Lung (tissue), 12 donors: Measurements from ENCODE around the gene ANKRD33B. TPM values are rescaled to one million over a fixed set of nuclear protein-coding genes. Genes with fewer than 3 reads are reported as not detected.

Source experiments
- ATAC-seq: fragments of 200-7000 bp; cut with Tn5 transposase; one replicate; pipeline ENCODE4 v1.9.1; 2020; ENCODE audit warnings: moderate number of reproducible peaks; ENCODE audit not compliant: insufficient read depth, low FRiP score
- DNase-seq, 3 donors: peaks; one replicate each; pipeline ENCODE4 v3.0.0-alpha.2; 2013 to 2017
- H3K27ac ChIP-seq, 2 donors: one replicate each; pipeline ENCODE4 v1.5.1; 2013; ENCODE audit warnings: mild to moderate bottlenecking in 2 of 2, moderate library complexity in 2 of 2, control low read depth in 1 of 2, inconsistent platforms in 1 of 2, low read depth in 1 of 2, low read length in 1 of 2
- H3K27me3 ChIP-seq, 3 donors: one replicate each; pipeline ENCODE4 v1.5.1; 2013; ENCODE audit warnings: low read length in 2 of 3; ENCODE audit not compliant: control insufficient read depth in 3 of 3, insufficient read depth in 3 of 3
- H3K36me3 ChIP-seq, 4 donors: one replicate each; pipeline ENCODE4 v1.5.1; 2013; ENCODE audit warnings: low read length in 4 of 4, mild to moderate bottlenecking in 1 of 4, moderate library complexity in 1 of 4; ENCODE audit not compliant: control insufficient read depth in 4 of 4, insufficient read depth in 4 of 4
- H3K4me1 ChIP-seq, 5 donors: one replicate each; pipeline ENCODE4 v1.5.1; 2013; ENCODE audit warnings: low read length in 5 of 5, mild to moderate bottlenecking in 2 of 5, moderate library complexity in 1 of 5; ENCODE audit not compliant: control insufficient read depth in 5 of 5, insufficient read depth in 5 of 5
- H3K4me3 ChIP-seq: one replicate; pipeline ENCODE4 v1.5.1; 2013; ENCODE audit warnings: mild to moderate bottlenecking, control low read depth, moderate library complexity
- H3K9ac ChIP-seq, 2 donors: one replicate each; pipeline ENCODE4 v1.5.1; 2013; ENCODE audit warnings: low read length in 2 of 2, control low read depth in 1 of 2; ENCODE audit not compliant: insufficient read depth in 1 of 2
- H3K9me3 ChIP-seq, 4 donors: one replicate each; pipeline ENCODE4 v1.5.1; 2013; ENCODE audit warnings: low read length in 3 of 4, mild to moderate bottlenecking in 1 of 4, moderate library complexity in 1 of 4; ENCODE audit not compliant: control insufficient read depth in 4 of 4, insufficient read depth in 3 of 4
- WGBS, 2 donors: extraction: QIAGEN DNeasy Blood & Tissue Kit; methylation state at CpG; one replicate each; pipeline ENCODE4 v1.1.7; 2013; 5-methylcytosine and 5-hydroxymethylcytosine counted together
- polyA plus RNA-seq, 2 donors: library from polyadenylated mRNA; stranded (reverse); fragments of 200-250 nt; gene quantifications; one replicate each; pipeline ENCODE4 v1.2.1, GENCODE V29; 2013
- total RNA-seq, 2 donors: library from RNA; depleted of rRNA in 1 of 2; stranded (reverse); fragments of >200 nt in 1 of 2; gene quantifications; one replicate each; pipeline ENCODE4 v1.2.1, GENCODE V29; 2014 to 2021
- TF ChIP-seq, protein P1 (sequence below): IDR thresholded peaks from 2 replicates; pipeline ENCODE4 v1.5.1; 2012; ENCODE audit warnings: mild to moderate bottlenecking; ENCODE audit errors: control extremely low read depth, extremely low read depth
- donor health status: control.
- donor health status: control.
- donor health status: Bipolar disorder and iron deficiency.
- donor health status: healthy.
- donor health status: DM: yes; HTN: yes; CAD: no.

Gene ANKRD33B
- total and polyA plus RNA-seq, 4 donors, result 1.0 to 6.3 (median 2.1) TPM

DNA sequence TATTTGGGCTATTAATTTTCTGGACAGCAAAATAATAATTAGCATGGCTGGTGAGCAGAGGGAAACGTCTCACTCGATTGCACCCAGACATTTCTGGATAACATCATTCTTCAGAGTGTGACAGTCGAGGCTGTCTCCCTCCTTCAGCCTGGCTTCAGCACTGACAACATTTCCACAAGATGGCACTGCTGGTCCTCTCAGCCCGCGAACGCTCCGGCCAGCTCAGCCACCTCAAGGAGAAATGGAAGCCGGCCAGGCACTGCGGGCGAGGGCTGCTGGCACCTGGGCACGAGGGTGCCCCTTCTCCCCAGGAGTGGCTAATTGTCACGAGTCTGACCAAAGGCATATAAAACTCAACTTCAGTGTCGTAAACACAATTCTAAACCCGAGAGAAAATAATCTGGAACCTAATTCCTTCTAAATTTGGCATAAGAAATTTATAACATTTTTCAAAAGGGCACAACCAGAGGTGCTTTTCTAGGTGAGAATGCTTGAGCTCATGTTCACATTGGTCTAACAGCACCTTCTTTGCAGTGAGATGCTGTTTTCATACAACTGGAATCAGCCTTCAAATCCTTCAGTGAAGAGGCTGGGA lies 131.3 kb downstream of the ANKRD33B start:
- Histone ChIP-seq H3K9me3 (no peaks in the 10 kb centered on the region), H3K27ac (no peak overlapping the region), H3K4me3 (no peak overlapping the region), H3K27me3 (no peaks in the 10 kb centered on the region), H3K4me1 (peaks cover 0 to 4% (median 0%) of the 10 kb centered on the region in 5 donors), H3K36me3 (peaks cover 0 to 3% (median under 1%) of the 10 kb centered on the region in 4 donors), H3K9ac (no peak overlapping the region)
- TF ChIP-seq, protein P1, sequence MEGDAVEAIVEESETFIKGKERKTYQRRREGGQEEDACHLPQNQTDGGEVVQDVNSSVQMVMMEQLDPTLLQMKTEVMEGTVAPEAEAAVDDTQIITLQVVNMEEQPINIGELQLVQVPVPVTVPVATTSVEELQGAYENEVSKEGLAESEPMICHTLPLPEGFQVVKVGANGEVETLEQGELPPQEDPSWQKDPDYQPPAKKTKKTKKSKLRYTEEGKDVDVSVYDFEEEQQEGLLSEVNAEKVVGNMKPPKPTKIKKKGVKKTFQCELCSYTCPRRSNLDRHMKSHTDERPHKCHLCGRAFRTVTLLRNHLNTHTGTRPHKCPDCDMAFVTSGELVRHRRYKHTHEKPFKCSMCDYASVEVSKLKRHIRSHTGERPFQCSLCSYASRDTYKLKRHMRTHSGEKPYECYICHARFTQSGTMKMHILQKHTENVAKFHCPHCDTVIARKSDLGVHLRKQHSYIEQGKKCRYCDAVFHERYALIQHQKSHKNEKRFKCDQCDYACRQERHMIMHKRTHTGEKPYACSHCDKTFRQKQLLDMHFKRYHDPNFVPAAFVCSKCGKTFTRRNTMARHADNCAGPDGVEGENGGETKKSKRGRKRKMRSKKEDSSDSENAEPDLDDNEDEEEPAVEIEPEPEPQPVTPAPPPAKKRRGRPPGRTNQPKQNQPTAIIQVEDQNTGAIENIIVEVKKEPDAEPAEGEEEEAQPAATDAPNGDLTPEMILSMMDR, result peak; percentile 73
- ATAC-seq, result peak; percentile 78
- 17 to 30% methylated on average over 14 of the region's 14 CpGs for WGBS, 2 donors
- DNase-seq, result peak; percentile 48 to 65 (median 51)

DNA sequence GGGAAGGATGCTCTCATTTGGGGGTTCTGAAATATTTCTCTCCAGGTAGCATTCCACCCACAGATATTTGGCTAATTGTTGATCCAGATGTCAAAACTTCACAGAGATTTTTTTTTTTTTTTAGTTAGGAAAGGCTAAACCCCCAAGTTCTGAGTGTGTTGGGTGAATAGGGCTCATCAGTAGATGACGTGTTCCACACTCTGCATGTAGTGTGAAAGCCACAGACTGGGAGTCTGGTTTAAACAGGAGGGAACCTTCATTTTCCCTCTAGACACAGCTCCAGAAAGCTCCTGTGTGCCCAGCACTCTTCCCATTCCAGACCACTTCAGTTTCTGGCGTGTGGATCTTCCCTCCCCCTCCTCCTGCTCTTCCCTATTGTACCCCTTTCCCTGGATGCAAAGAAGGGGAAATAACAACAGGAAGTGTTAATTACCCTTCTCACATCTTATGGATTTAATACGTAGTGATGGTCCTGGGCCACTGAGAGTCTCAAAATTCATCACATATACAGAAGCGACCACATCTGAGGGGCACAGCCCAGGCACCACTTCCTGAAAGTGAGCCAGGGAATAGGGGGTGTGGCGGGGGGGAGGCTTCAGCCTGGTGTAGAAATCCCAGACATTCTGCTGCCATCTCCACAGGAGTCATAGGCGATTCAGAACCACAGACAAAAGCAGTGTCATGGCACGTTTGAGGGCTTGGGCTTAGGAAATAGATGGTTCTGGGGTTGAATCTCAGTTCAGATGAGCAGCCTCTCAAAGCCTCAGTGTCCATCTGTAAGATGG lies 132.1 kb downstream of the ANKRD33B start:
- DNase-seq, result no peak
- TF ChIP-seq, protein P1, result no peak
- no peak for ATAC-seq
- Histone ChIP-seq H3K4me1 (peaks cover 0 to 4% (median 0%) of the 10 kb centered on the region in 5 donors), H3K4me3 (no peak overlapping the region), H3K9me3 (no peaks in the 10 kb centered on the region), H3K27me3 (no peaks in the 10 kb centered on the region), H3K27ac (no peak overlapping the region), H3K36me3 (peaks cover 0 to 4% (median under 1%) of the 10 kb centered on the region in 4 donors), H3K9ac (no peak overlapping the region)
- 59 to 74% methylated on average over 7 of the region's 7 CpGs for WGBS, 2 donors

DNA sequence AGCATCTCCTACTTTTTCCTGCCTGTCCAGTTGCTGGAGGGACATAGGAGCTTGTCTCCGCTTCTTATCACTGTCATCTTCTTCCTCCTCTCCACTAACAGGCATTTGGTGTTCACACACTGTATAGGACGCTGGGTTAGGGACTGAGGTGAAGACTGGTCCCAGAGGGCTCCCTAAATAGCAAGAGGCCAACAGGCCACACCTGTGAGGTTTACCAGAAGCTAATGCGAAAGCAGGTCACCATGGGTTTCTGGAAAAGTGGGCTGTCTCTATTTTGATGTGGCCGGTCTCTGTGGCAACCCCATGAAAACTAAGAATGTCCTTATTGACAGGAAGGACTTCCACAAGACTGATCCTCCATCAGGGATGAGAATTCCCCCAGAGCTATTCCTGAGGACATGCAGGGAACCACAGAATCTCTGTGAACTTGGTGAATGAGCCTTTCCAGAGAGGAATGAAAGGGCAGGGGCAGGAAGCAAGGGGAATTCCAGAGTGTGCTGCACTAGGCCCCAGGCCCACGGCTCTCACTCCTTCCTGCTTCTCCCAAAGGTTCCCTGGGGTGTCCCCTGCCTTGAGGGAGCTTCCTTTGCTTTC lies 135.5 kb downstream of the ANKRD33B start:
- Histone ChIP-seq H3K4me1 (peaks cover 0 to 11% (median 0%) of the 10 kb centered on the region in 5 donors), H3K36me3 (peaks cover 0 to 4% (median under 1%) of the 10 kb centered on the region in 4 donors), H3K27ac (no peak overlapping the region), H3K9ac (no peak overlapping the region), H3K4me3 (no peak overlapping the region), H3K27me3 (no peaks in the 10 kb centered on the region), H3K9me3 (no peaks in the 10 kb centered on the region)
- TF ChIP-seq, protein P1, result no peak
- 91 to 94% methylated on average over 5 of the region's 5 CpGs for WGBS, 2 donors
- DNase-seq (no peak), ATAC-seq (no peak)
